Measurements from ENCODE around the gene AJM1.

DNA sequence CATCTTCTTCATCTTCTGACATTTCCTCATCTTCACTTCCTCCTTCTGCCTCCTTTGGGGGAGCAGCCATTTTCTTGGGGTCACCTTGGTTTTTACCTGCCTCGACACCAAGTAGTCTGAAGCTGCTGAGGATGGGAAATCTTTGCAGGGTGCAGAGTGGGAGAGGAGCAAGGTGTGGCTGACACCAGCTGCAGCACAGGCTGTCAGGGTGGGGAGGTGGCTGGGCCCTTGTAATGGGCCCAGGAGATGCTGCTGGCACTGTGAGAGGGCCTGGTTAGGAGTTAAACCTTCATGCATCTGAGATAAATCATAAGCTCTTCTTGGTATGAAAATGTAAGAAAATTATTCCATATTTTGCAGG, 26.9 kb upstream of the AJM1 start:
- TF ChIP-seq, protein P1, sequence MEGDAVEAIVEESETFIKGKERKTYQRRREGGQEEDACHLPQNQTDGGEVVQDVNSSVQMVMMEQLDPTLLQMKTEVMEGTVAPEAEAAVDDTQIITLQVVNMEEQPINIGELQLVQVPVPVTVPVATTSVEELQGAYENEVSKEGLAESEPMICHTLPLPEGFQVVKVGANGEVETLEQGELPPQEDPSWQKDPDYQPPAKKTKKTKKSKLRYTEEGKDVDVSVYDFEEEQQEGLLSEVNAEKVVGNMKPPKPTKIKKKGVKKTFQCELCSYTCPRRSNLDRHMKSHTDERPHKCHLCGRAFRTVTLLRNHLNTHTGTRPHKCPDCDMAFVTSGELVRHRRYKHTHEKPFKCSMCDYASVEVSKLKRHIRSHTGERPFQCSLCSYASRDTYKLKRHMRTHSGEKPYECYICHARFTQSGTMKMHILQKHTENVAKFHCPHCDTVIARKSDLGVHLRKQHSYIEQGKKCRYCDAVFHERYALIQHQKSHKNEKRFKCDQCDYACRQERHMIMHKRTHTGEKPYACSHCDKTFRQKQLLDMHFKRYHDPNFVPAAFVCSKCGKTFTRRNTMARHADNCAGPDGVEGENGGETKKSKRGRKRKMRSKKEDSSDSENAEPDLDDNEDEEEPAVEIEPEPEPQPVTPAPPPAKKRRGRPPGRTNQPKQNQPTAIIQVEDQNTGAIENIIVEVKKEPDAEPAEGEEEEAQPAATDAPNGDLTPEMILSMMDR (conservative IDR thresholded peaks at IDR 0.05 in 1 of 2, IDR thresholded peaks at IDR 0.05 in 1 of 2; ENCODE audit: low read depth in 1 of 2, low read length in 2 of 2), result no peak
- TF ChIP-seq EZH2 (IDR thresholded peaks at IDR 0.05; ENCODE audit: low read length, missing control alignments), result no peak
